HepG2 (cell line): ENCODE data around the gene FAM181A. TPM values are rescaled to one million over a fixed set of nuclear protein-coding genes. Genes with fewer than 3 reads are reported as not detected.
A peak's percentile ranks its signal among the peaks of the same experiment; 100 is the strongest.

Experiments
- AFF4 ChIP-seq: sonication (generic); formaldehyde crosslinking; IDR thresholded peaks from 2 replicates; pipeline ENCODE4 v1.4.0; 2020; ENCODE audit warnings: missing genetic modification reagents
- ARID4A ChIP-seq: sonication (generic); formaldehyde crosslinking; IDR thresholded peaks from 2 replicates; pipeline ENCODE4 v1.5.0; 2020; ENCODE audit warnings: mild to moderate bottlenecking, missing genetic modification reagents, borderline replicate concordance
- EHMT2 ChIP-seq: fragments of 200-600 bp; sonication (generic); IDR thresholded peaks from 2 replicates; pipeline ENCODE4 v1.7.0; 2017; ENCODE audit warnings: antibody characterized with exemption, low read depth, low read length, borderline replicate concordance
- FOXA1 ChIP-seq, 2 experiments: fragments of 450-650 bp in 1 of 2; sonication (generic) in 1 of 2; formaldehyde crosslinking in 1 of 2; IDR thresholded peaks; 2 replicates each; pipeline versions ENCODE4 v1.4.0 to v1.6.1; 2016 to 2020; ENCODE audit warnings: missing genetic modification reagents in 1 of 2
- GFI1 ChIP-seq: sonication (generic); formaldehyde crosslinking; IDR thresholded peaks from 2 replicates; pipeline ENCODE4 v1.5.0; 2020; ENCODE audit warnings: missing genetic modification reagents, mild to moderate bottlenecking, borderline replicate concordance
- HDAC1 ChIP-seq: sonication (generic); formaldehyde crosslinking; IDR thresholded peaks from 2 replicates; pipeline ENCODE4 v1.5.1; 2020; ENCODE audit warnings: mild to moderate bottlenecking, missing genetic modification reagents
- HDAC6 ChIP-seq: fragments of 200-600 bp; sonication (generic); IDR thresholded peaks from 2 replicates; pipeline ENCODE4 v1.7.0; 2017; ENCODE audit warnings: mild to moderate bottlenecking, antibody characterized with exemption, low read length, low read depth
- HOXA3 ChIP-seq: sonication (generic); formaldehyde crosslinking; IDR thresholded peaks from 2 replicates; pipeline ENCODE4 v1.5.0; 2020; ENCODE audit warnings: missing genetic modification reagents
- ISL2 ChIP-seq: sonication (generic); formaldehyde crosslinking; IDR thresholded peaks from 2 replicates; pipeline ENCODE4 v1.5.0; 2020; ENCODE audit warnings: missing genetic modification reagents
- POGZ ChIP-seq: sonication (generic); formaldehyde crosslinking; IDR thresholded peaks from 2 replicates; pipeline ENCODE4 v1.4.0; 2020; ENCODE audit warnings: mild to moderate bottlenecking, missing genetic modification reagents
- RCOR2 ChIP-seq: IDR thresholded peaks from 2 replicates; pipeline ENCODE4 v1.6.1; 2016; ENCODE audit warnings: missing biosample characterization, missing genetic modification reagents
- SMC3 ChIP-seq: IDR thresholded peaks from 2 replicates; pipeline ENCODE4 v1.6.1; 2011; ENCODE audit warnings: low read length, improper control_type of control experiment
- SOX13 ChIP-seq, 3 experiments: fragments of 450-650 bp in 1 of 3; sonication (generic) in 1 of 3; formaldehyde crosslinking in 1 of 3; IDR thresholded peaks in 2 of 3; conservative IDR thresholded peaks in 1 of 3; 2 replicates each; pipeline versions ENCODE4 v1.5.0 to v1.6.1; 2016 to 2020; ENCODE audit warnings: antibody characterized with exemption in 1 of 3, mild to moderate bottlenecking in 1 of 3, missing compliant biosample characterization in 1 of 3, missing genetic modification reagents in 1 of 3, moderate library complexity in 1 of 3
- XRCC5 ChIP-seq: fragments of 200-400 bp; formaldehyde crosslinking; optimal IDR thresholded peaks from 2 replicates; pipeline ENCODE3; 2017; ENCODE audit warnings: mild to moderate bottlenecking, low read length
- ZMYM3 ChIP-seq: sonication (generic); formaldehyde crosslinking; IDR thresholded peaks from 2 replicates; pipeline ENCODE4 v1.5.1; 2020; ENCODE audit warnings: mild to moderate bottlenecking, missing genetic modification reagents
- ZNF331 ChIP-seq: sonication (generic); formaldehyde crosslinking; IDR thresholded peaks from 2 replicates; pipeline ENCODE4 v1.4.0; 2020; ENCODE audit warnings: missing genetic modification reagents
- ZNF362 ChIP-seq: sonication (generic); formaldehyde crosslinking; IDR thresholded peaks from 2 replicates; pipeline ENCODE4 v1.4.0; 2020; ENCODE audit warnings: missing genetic modification reagents, mild to moderate bottlenecking, borderline replicate concordance
- ZNF709 ChIP-seq: sonication (generic); formaldehyde crosslinking; IDR thresholded peaks from 2 replicates; pipeline ENCODE4 v1.5.0; 2020; ENCODE audit warnings: mild to moderate bottlenecking, missing genetic modification reagents
- ZSCAN20 ChIP-seq: sonication (generic); formaldehyde crosslinking; IDR thresholded peaks from 2 replicates; pipeline ENCODE4 v1.4.0; 2020; ENCODE audit warnings: missing genetic modification reagents, mild to moderate bottlenecking, borderline replicate concordance
- polyA plus RNA-seq, 8 experiments: library from polyadenylated mRNA; depleted of rRNA in 3 of 8; stranded (reverse) in 7 of 8; unstranded in 1 of 8; fragments of >200 nt; fragmentation: Illumina TruSeq in 4 of 8; extraction: Trizol in 4 of 8; gene quantifications; 2 replicates each; pipeline versions ENCODE4 v1.2.1 to v1.2.3, GENCODE V29; 2011 to 2016; ENCODE audit warnings: low read depth in 4 of 8, missing spikeins in 1 of 8, mixed read lengths in 1 of 8; ENCODE audit not compliant: insufficient read depth in 1 of 8
- total RNA-seq, 5 experiments: library from RNA; depleted of rRNA; stranded (reverse); fragments of >200 nt; fragmentation: Illumina TruSeq; extraction: Trizol; gene quantifications; 2 replicates each; pipeline ENCODE4 v1.2.3, GENCODE V29; 2016; ENCODE audit warnings: low read depth in 1 of 5

FAM181A gene
- total and polyA plus RNA-seq, 2 of the 13 experiments (the other 11 are each of a cell fraction or from before 2014, with no cell fraction given) = 1.1 to 1.5 TPM

GRCh38 chr14:93909429-93910128, 17.6 kb upstream of the FAM181A start (continued):
- TF ChIP-seq FOXA1 (IDR thresholded peaks at IDR 0.05) (no peak), FOXA1 (CRISPR knock-in tag; IDR thresholded peaks at IDR 0.05) (peak; percentile 31; the same call in 1 of the 2 replicates), HDAC1 (CRISPR knock-in tag) (peak; percentile 38; the same call in 1 of the 2 replicates), ISL2 (CRISPR knock-in tag) (peak; percentile 51; the same call in 1 of the 2 replicates), SMC3 (no peak), GFI1 (CRISPR knock-in tag) (0 out of 2 replicates have a peak, but pooled peaks have one; percentile 16), POGZ (peak; percentile 69), EHMT2 (peak; percentile 80; the same call in 1 of the 2 replicates), ZNF362 (CRISPR knock-in tag) (no peak), AFF4 (CRISPR knock-in tag) (no peak), ARID4A (CRISPR knock-in tag) (peak; percentile 19; the same call in 1 of the 2 replicates), ZNF331 (CRISPR knock-in tag) (0 out of 2 replicates have a peak, but pooled peaks have one; percentile 48), RCOR2 (CRISPR knock-in tag) (peak; percentile 62), SOX13 (IDR thresholded peaks at IDR 0.05) (peak; percentile 57; the same call in 1 of the 2 replicates), SOX13 (CRISPR knock-in tag; conservative IDR thresholded peaks at IDR 0.05 in 1 of 2, IDR thresholded peaks at IDR 0.05 in 1 of 2) (peak in 1 of 2 experiments; percentile 81; a peak in 2 of 4 replicates), HDAC6 (no peak), ZSCAN20 (CRISPR knock-in tag) (no peak), ZMYM3 (CRISPR knock-in tag) (peak; percentile 56; the same call in 1 of the 2 replicates), ZNF709 (CRISPR knock-in tag) (no peak), XRCC5 (peak; percentile 59), HOXA3 (CRISPR knock-in tag) (peak; percentile 79)
